CD1c-positive myeloid dendritic cell (primary cell): ENCODE data around the gene MR1.

Experiments used
- DNase-seq: peaks from one replicate; pipeline ENCODE4 v3.0.0-alpha.2; 2016; ENCODE audit errors: extremely low spot score

MR1 gene

DNA sequence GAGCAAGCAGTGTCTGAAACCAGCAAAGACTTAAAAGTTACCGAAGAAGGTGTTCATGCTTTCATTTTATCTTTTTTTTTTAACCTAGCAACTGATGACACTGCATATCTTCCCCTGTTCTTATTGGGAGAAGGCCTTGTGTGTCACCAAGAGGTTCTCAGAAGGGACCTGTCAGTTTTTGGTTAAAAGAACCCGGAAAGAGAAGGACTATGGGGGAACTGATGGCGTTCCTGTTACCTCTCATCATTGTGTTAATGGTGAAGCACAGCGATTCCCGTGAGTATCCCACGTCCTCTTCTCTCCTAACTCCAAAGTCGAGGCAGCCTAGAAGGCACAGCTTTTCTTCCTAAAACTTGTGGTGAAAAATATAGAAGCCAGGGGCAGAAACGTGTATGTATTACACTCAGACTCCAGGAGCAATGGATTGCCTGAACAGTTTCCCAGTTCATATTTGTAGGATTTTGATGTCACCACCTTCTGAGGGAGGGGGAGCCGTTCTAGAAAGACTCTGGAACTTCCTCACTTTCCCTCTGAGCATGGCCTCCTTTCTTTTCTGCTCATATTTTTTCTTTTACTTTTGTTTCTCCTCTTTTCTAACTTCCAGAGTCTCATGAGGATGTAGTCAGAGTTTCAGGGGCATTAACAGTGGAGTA is at the start of gene MR1:
MR1 (plus strand) TSS at position 185 of the 653 bp plus-strand sequence; CDS start at position 210, 25 bp downstream.
- DNase-seq = peak; percentile 95

DNA sequence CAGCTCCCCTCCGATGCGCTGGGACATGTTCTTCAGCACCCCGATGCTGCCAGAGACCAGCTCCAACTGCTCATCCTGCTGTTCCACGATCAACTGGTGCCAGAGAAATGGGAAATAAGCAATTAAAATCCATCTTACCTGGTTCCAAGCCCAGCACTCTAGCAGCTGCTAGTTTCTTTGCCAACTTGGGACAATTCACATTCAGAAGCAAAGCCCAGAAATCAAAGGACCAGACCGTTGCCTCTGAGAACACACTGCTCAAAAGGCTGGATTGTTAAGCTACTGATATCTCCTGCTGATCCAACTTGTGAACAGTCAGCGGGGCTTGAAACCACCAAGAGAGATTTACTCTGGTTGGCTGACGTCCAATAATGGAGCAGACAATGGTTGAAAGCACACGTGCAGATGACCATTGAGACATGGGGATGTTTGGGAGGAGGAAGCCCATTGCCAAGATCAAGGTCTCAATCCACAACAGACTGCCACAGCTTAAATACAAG is 45.5 kb upstream of the MR1 start:
- DNase-seq = no peak

DNA sequence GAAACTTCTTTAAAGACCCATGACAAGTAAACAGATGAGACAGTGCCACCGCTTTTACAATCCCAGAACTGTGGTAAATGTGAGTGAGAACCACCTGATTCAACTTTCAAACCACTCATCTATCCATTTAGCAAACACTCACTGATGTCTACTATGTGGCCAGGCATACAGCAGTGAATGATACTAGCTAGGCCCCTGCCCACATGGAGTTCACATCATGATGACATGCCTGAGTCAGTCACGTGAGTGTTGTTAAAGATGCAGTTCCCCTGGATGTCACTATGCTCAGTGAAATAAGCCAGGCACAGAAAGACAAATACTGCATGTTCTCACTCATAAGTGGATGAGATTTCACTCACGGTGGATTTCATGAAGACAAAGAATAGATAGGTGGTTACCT is 39.5 kb upstream of the MR1 start:
- no peak for DNase-seq

DNA sequence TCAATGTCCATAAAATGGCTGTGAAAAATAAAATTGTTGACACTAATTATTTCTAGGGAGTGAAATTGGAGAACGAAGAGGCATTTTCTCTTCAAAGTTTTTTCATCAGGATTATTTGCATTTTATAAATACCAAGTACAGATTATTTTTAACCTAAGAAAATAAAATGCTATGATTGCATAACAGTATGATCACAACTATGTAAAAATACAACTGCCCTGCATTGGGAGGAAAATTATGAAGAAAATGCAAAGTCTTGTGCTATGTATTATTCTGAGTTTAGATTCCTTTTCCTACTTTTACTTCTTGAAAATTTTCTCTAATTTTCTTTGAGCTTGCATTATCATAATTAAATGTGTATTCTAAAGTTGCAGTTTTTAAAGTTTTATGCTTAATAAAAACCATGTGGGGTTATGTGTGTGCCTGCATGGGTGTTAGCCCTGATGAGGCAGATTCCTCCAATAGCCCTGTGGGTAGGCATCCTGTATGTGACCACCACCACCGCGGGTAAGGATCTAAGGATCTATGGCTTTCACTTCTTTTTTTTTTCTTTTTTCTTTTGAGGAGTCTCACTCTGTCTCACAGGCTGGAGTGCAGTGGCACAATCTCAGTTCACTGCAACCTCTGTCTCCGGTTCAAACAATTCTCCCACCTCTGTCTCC is 35.8 kb upstream of the MR1 start:
- no peak for DNase-seq

DNA sequence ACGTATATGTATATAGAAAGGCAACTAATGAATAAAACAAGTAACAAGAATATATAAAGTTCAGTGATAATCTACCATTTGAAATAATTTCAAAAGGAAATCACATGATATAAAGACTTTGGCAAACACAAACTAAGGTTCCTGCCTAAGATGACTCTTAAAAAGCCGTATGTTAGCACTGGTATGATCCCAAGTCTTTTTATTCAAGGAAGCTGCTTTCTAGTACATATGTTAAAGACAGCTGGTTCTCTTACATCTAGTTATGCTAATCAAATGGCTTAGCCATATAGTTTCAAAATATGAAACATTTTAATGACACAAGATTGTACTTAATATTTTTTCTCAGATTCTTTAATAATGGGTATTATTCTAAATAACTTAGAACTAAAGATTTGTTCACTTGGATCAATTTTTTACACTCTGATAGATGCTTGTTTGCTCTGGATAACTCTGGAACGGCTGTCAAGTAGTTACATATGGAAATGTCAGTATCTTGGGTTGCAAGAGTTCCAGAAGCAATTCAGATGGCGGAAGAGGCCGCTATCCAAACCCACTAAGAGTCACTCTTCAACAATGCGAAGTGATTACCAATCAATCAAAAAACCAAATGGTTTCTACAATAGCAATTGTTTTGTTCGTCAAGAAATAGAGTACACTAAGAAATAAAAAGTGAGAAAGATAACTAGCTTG is 32.5 kb upstream of the MR1 start:
- DNase-seq = no peak

DNA sequence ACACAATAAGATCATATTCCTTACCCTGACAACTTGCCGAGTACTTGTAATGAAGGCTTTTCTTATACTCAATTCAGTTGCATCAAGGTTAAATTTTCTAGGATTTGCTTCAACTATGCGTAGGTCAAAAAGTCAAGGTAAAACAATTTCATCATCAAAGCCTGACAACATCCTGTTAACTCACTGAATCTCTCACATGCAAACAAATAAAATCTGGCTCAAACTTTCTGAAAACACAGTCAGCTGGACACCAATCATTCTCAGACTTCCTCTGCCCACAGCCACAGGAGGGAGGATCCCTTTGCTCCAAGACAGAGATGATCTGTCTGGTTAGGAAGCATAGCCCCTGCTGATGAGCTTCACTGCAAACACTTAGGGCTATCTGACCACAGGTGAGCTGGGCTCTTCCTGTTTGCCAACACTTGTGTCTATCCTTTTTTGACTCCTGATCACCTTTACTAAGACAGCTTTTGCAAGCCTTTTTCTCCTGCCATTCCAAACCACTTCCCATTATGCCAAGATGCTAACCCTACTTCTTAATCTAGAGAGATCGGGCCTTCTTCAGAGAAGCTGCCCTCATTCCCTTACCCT is 31.1 kb upstream of the MR1 start:
- no peak for DNase-seq

DNA sequence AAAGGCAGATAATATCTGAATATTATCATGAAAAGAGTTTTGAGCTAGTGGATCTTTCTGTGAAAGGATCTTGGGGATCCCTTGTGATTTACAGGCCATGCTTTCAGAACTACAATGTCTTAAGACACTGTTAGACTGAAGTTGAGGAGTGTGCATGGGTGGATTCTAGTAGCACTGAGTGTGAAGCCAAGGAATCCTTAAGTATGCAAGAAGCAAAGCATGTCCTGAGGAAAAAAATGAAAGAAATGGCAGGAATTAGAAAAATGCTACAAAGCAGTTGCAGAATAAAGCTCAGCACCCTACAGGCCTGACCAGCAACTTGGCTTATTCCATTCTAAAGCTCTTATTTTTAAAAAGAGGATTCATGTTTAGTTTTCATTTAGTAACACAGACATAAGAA is 23.0 kb upstream of the MR1 start:
- DNase-seq = no peak

DNA sequence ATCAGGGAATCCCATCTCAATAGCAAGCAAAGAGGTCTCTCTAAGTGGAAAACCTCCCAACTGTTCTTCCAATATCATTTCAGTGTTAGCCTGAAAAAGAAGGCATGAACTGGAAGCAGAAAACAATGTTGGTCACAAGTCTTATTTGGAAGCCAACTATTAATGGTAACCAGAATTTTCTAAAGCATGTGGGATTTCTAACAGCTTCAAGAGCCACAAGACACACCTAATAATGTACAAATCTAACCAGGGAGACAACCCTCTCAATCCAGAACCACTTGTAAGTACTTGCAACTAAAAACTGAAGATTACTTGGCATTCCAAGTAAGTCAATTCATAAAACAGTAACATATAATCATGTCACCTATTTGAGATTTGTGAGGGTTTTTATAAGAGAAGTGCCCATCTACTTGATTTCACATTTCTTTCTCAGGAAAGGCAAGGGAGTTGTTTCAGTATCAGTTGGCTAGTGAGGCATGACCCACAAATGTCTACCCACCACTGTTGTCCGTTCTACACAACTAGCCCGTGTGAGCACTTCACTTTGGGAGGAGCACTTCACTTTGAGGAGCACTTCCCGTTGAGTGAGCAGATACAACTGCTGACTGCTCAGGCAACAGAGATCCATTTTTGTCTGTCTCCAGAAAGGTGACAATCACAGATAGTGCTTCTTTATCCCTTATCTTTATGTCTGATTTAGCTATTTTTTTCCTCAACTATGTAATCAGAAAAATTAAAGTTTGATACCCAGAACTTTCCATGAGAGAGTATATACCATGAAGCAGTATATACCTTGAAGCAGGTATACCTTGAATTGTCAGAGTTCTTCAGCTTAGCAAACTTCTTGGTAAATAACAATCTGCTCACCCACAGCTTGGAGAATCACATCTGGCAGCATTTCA is 22.2 kb upstream of the MR1 start:
- DNase-seq = no peak

DNA sequence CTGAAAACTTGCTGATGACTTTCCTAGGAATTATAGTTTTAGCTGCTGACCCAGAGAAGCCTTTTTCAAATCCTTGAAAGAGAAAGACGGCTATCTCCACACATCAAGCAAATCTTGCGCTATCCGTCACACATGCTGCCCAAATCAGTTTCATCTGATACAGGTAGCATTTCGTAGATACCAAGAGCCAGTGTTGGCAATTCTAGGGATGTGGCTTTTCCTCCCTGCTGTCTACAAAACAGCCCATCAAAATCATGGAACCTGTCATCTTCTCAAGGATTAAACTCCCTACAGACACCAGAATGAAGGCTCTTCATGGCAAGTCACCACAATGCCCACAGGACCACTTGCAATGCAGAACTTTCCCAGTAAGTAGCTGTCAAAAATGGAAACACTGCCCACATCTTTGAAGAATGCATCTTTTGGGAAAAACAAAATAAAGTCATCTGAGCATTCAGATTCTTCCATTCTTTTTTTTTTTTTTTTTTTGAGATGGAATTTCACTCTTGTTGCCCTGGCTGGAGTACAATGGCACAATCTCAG is 21.5 kb upstream of the MR1 start:
- DNase-seq = no peak

DNA sequence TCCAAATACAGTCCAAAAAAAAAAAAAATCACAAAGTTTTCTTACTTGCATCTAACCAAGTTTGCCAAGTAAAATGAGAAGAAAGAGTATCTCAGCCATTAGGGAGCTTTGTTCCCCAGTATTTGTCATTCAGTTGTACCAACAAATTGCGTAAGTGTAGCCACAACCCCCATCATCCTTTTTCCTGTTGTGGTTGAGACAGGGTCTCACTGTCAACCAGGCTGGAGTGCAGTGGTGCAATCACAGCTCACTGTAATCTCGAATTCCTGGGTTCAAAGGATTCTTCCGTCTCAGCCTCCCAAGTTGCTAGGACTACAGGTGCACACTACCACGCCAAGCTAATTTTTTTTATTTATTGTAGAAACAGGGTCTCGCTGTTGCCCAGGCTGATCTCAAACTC is 20.6 kb upstream of the MR1 start:
- DNase-seq = peak; percentile 42

DNA sequence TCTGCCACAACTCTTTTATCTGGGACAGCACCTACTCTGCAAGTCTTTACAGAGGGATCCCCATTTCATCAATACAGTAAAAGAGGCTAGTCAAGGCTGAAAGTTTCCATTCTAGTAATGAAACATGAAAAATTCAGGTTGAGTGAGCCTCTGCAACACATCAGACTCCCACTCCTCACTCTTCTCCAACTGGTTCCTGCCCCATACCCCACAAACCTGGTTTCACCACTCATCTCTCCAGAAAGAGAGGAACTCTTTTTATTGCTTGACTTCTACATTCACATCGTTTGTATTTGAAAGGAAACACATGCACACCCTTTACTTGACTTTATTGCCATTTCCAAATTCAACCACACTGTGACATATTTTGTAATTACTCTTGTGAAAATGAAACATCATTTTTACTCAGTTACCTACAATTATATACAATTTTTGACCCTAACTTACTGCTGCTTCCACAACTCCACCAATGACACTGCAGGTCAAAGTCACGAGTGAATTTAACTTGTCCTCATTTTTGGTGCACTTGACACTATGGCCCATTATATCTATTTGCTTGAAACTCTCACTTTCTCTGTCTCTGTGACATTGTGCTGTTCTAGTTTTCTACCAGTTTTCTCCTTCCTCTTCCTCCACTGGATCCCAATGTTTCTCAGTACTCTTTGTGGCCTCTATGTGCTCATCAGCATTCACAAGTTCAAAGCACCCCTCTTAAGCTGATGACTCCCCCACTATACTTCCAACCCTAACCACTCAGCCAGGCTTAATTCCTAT is 19.1 kb upstream of the MR1 start:
- DNase-seq = peak; percentile 45

DNA sequence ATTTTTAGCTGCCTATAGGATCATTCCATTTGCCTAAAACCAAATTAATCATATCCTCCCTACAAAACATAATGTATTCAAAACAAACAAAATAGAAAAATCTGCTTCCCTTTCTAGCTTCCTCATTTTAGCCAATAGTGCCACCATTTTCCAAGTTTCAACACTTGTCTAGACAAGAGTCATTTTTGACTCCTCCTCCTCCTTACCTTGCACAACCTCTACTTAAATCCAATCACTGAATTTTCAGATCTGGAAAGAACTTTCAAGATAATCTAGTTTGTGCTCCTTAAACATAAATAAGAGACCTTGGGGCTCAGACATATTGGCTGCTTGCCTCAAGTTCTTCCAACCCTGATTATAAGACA is 18.6 kb upstream of the MR1 start:
- peak; percentile 93 for DNase-seq

DNA sequence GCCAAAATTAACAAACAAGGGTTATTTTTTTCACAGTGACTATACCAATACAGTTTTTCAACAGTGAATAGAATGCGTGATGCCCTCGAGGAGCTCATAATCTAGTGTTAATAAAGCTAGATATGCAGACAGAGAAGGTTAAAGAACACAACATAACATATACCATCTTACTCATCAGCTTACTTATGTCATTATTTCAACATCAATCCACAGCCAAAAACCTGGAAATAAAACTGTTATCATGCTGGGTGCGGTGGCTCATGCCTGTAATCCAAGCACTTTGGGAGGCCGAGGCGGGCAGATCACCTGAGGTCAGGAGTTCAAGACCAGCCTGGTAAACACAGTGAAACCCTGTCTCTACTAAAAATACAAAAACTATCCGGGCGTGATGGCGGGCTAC is 17.2 kb upstream of the MR1 start:
- DNase-seq = no peak

DNA sequence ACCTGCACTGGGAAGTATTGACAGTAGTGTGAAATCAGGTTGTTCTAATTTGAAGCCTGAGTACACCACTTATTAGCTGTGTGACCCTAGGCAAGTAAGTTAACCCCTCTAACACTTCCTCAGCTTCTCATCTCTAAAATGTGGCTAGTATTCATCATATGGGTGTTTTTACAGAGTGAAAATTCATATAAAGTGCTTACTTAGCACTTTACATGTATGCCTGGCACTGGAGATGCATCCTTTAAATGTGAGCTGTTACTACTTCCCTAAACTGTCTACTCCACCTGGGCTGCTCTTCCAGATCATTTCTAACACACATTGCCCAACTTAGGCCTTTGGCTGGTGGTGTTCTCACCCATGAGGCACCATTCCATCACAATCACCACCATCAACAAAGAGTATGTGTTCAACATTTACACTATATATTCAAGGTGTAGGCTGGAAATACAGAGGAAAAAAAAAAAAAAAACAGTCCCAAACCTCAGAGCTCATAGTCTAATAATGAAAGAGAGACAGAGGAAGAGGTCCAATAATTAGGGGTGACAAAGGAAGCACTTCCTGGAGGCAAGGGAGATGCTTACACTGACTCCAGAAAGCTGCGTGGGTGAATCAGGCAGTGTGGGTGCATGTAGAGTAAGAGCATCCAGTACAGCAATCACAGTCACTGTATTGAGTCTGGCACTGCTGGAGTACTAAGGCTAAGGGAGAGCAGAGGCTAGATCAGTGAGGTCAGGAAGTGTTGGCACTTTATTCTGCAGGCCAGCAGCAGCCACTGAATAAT is 14.7 kb upstream of the MR1 start:
- DNase-seq = no peak

DNA sequence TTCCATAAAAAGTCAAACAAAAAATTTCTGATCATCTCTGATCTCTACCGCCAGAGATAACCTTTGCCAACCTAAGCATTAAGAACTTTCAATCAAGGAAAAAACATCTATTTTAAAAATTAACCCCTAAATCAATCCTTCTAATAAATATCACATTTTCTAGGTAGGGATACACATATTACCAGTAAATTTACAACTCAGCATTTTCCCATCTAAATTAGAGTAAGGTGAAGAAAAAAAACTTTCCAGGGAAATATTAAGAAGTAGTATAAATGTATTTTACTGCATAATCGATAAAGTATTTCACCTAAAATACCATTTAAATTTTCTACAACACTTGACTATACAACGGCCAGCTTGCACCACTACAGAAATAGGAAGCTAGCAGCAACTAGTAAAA is 12.6 kb upstream of the MR1 start:
- DNase-seq = no peak

DNA sequence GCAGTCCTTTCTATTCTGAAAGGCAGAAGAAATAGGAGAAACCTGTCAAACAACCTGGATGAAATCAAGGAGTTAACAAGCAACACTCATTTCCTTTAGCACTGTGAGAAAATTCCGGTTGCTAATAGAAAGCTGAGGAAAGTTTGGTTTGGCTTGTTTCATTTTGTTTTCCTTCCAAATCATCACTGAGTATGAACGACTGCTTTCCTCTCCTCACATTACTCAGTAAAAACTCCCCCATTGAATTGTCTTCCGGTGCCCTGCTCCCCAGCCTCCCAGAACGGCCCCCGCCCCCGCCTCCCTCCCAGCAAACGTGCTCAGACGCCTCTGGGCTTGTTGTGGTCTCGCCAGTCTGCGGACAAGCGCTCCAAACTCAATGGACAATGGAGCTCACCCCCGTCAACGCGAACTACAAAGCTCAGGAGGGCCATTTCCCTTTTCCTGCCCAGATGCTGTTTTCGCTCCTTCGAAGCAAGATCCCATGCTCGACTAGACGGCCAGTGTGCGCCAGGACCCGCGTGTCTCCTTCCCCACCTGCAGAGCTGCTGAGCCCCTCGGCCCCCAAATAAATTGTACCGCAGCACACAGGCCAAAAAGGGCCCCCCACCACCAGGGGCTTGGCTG is 11.9 kb upstream of the MR1 start:
- DNase-seq = peak; percentile 80

DNA sequence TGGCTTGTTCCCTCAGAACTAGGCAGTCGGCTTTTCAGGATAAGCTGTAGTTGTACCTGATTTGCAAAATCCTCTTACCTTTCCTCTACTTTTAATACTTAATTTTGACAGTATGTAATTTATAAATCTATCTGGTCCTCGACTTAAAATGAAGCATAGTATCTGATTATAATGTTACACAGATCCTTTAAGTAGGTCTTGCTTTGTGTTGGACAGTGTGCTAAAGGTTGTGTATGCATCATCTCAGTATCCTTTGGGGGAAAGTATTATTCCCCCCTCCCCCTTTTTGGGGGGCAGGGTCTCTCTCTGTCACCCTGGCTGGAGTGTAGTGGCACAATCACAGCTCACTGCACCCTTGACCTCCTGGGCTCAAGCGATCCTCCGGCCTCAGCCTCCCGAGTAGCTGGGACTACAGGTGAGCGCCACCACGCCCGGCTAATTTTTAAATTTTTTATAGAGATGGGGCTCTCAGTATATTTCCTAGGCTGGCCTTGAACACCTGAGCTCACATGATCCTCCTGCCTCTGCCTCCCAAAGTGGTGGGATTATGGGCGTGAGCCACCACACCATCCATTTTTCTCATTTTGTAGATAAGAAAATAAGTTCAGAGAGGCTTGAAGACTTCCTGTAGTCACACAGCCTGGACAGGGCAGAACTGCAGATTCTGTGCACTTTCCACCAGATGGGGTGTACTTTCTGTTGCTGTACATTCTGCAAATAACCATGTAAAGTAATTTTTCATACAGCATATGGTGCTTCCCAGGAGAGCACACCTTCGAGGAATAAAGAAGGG is 10.3 kb upstream of the MR1 start:
- no peak for DNase-seq

DNA sequence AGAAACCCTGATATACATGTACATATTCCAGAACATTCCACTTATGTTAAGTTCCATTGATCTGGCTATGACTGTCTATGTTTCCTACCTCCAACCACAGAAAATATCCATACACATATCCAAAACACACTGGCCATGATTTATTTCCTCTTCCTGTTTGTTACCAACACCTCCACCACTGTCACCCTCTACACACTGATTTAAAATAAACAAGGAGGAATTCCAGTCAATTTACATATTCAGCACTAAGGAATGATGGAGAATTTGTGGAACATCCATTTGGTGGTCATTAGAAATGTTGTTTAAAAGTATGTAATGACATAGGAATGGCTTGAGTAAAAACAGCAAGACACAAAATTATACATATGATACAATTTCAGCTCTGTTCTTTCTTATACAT is 5.6 kb upstream of the MR1 start:
- DNase-seq = no peak

DNA sequence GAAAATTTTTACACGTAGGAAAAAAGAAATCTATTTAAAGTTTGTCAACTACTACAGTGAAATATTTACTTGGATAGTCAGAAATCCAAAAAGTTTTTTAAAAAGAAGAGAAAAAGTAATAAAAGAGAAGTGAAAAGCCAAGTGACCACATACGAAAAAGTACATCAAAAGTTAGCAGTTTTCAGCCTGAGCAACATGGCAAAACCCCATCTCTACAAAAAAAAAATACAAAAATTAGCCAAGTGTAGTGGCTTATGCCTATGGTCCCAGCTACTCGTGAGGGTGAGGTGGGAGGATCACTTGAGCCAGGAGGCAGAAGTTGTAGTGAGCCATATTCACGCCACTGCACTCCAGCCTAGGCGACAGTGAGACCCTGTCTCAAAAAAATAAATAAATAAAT is 5.2 kb upstream of the MR1 start:
- DNase-seq = no peak
